ENCODE results near the gene DAO.

Gene DAO

GRCh38 chr12:108876550-108876949 lies 3.3 kb upstream of the DAO start:
- no peak for DNase-seq

GRCh38 chr12:108881953-108882352 lies 2.1 kb downstream of the DAO start:
- no peak for DNase-seq

- DNase-seq: peak; percentile 26
Measured at GRCh38 chr12:108884116-108885012, 4.5 kb downstream of the DAO start.

GRCh38 chr12:108886873-108887629 lies 7.2 kb downstream of the DAO start:
- no peak for DNase-seq

- no peak for DNase-seq
Measured at GRCh38 chr12:108888031-108888430, 8.1 kb downstream of the DAO start.

GRCh38 chr12:108890208-108890607 lies 10.3 kb downstream of the DAO start:
- DNase-seq: no peak

- no peak for DNase-seq
Measured at GRCh38 chr12:108895220-108895802, 15.4 kb downstream of the DAO start.

- no peak for DNase-seq
Measured at GRCh38 chr12:108896336-108896735, 16.4 kb downstream of the DAO start.

GRCh38 chr12:108896817-108897216 lies 16.9 kb downstream of the DAO start:
- DNase-seq: no peak

- DNase-seq: no peak
Measured at GRCh38 chr12:108899145-108899544, 19.3 kb downstream of the DAO start.

- DNase-seq: no peak
Measured at GRCh38 chr12:108905725-108906124, 25.8 kb downstream of the DAO start.

GRCh38 chr12:108906971-108907370 lies 27.1 kb downstream of the DAO start:
- DNase-seq: no peak

- DNase-seq: no peak
Measured at GRCh38 chr12:108907839-108908351, 28.0 kb downstream of the DAO start.

GRCh38 chr12:108910336-108910735 lies 30.4 kb downstream of the DAO start:
- DNase-seq: no peak

GRCh38 chr12:108911915-108912314 lies 32.0 kb downstream of the DAO start:
- no peak for DNase-seq

GRCh38 chr12:108912361-108912760 lies 32.5 kb downstream of the DAO start:
- no peak for DNase-seq

GRCh38 chr12:108914121-108914531 lies 34.2 kb downstream of the DAO start:
- no peak for DNase-seq

- no peak for DNase-seq
Measured at GRCh38 chr12:108915632-108916133, 35.8 kb downstream of the DAO start.

GRCh38 chr12:108916336-108916735 lies 36.4 kb downstream of the DAO start:
- DNase-seq: no peak

- DNase-seq: no peak
Measured at GRCh38 chr12:108918206-108918605, 38.3 kb downstream of the DAO start.

GRCh38 chr12:108918960-108919642 lies 39.2 kb downstream of the DAO start:
- no peak for DNase-seq

GRCh38 chr12:108921946-108922345 lies 42.1 kb downstream of the DAO start:
- no peak for DNase-seq

- no peak for DNase-seq
Measured at GRCh38 chr12:108922918-108923317, 43.0 kb downstream of the DAO start.

Data from 8988T (cell line).